DLD1 (cell line): ENCODE data around the gene MOV10.
"Not testable (repeated sequence)": the region's sequence is repeated elsewhere in the genome, so short reads cannot be mapped to it uniquely, and the experiment has no call there.

Experiments
- in situ Hi-C: cut with HindIII; loops from 2 replicates; pipeline ENCODE4 v1.10.0; 2017; ENCODE audit warnings: low sequenced_read_pairs

The MOV10 gene

DNA sequence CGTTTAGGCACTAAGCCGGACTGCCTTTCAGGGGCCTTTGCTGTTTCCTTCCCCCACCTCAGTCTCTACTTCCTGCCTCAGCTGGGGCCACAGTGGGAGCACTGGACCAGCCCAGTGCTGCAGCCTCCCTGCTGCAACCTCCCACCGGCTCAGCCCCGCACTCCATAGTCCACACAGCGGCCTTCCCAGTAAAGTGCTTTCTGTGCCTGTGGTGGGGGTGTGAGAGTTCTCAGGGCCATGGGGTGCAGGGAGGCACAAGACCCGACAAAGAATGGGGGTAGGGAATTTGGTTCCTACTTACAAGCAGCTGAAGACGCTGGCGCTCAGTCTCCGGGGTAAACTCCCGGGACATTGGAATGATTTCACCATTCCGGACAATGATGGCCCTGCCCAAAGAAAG, 37.2 kb downstream of the MOV10 start:
- in situ Hi-C loops: loop anchor here (10.0 kb wide), 1 partner anchor 163 kb away; no protein-coding TSS in a partner anchor

DNA sequence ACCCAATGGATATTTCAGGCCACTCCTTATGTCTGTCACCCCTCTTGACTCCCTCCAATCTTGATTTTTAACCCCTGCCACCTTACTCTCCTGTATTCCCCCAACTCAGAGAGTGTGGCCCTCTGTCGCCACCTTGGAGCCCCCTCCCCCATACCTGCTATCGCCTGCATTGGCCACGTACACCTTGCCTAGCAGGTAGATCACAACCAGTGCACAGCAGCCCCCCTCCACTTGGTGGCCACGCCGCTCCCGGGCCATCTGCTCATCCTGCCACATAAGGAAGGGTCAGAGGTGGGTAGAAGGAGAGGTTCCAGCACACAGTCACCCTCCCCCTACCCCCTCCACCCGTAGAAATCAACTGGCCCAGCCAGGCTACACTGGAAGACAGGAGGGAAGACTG, 37.7 kb downstream of the MOV10 start:
- in situ Hi-C loops: loop anchor here (10.0 kb wide), 1 partner anchor 163 kb away; no protein-coding TSS in a partner anchor

DNA sequence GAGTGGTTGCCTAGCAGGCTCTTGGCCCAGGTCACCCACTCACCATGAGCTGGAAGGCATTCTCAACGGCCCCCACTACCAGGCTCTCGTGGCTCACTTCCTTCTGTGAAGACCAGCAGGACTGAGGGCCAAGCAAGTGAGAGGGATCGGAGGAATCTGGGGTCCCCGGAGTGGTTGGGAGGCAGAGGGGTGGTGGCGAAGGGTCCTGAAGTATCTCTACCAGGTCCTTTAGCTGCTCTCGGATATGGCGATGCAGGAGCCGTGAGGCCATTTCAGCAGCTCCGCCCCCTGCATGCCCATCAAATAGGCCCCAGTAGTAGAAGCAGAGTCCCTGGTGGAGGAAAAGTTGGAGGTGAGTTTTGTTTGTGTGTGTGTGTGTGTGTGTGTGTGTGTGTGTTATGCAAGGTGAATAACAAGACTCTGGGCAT, 38.3 kb downstream of the MOV10 start:
- in situ Hi-C loops: loop anchor here (10.0 kb wide), 1 partner anchor 162 kb away; no protein-coding TSS in a partner anchor

DNA sequence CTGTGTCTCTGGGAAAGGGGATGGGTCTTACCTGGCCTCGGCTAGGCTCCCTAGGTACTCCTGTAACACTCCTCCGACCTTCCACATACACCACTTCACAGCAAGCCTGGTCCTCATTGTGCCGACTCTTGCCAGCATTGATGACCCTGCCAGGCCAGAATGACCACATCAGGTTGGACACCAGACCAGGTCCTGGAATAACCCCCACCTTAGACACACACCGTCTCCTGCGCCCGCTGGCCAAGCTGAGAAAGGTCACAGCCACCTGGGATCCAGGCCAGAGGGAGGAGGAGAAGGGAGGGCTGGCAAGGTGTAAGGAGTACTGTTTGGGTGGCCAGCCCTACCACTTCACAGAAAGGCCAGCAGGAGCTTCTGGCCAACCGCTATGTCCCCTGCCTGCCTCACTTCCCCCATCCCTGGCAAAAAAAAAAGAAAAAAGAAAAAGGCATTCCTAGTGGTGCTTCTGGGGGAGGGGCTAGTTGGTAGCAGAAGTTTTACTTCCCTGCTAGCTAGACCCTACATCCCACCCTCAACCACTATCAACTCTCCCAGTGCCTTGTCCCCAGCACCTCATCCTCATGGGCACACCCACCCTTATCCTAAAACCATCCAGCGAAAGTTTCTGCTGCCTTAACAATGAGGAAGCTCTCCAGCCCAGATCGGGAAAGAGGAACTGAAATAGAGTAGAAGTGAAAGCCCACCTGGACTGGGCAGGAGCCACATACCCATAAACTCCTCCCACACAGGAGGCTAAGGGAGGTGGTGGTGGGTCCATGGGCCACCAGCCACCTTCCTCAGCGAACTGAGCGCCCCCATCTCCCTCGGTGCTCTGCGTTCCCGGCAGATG, 39.2 kb downstream of the MOV10 start:
- in situ Hi-C loops: loop anchor here (10.0 kb wide), 1 partner anchor 161 kb away; no protein-coding TSS in a partner anchor

DNA sequence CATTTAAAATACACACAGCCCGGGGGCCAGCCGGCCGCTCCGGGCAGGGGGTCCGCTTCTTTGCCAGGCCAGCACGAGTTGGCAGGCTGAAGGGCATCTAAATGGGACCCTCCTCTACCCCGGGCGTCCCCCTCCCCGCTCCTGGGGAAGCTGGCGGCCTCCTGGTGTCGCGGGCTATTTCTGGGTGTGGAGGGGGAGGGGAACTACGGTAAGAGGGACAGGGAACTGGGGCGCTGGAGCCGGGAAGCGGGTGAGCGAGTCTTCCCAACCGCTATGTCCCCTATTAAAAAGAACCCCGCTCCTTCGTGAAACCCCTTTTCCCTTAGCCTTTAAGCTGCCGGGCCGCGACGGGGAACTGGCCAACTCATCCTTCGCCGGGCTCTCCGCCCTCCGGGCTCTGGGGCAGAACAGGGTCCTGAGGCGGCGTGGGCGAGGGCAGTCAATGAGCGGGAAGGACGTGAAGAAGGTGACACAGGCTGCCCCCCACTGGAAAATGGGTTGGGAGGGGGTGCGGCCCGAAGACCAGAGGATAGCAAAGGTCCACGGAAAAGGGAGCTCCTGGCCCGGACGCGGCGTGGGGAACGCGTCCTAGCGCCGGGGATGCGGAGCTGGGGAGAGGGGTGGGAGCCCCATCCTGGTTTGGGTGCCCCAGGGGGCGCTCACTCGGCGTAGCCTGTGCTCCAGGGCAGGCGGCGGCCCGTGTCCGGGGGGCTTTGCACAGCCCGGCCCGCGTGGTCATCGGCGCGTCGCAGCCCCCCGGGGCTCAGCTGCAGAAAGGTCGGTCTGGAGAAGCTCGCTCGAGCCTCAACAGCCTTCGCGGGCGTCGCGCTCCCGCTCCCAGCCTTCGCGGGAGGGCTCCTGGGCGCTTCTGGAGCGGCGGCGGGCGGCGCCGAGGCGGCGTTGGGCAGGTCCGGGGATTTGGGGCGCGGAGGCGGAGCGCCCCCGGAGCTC, 40.1 kb downstream of the MOV10 start:
- in situ Hi-C loops: loop anchor here (5.0 to 10.0 kb wide), 3 partner anchors 83 to 332 kb away; no protein-coding TSS in a partner anchor

DNA sequence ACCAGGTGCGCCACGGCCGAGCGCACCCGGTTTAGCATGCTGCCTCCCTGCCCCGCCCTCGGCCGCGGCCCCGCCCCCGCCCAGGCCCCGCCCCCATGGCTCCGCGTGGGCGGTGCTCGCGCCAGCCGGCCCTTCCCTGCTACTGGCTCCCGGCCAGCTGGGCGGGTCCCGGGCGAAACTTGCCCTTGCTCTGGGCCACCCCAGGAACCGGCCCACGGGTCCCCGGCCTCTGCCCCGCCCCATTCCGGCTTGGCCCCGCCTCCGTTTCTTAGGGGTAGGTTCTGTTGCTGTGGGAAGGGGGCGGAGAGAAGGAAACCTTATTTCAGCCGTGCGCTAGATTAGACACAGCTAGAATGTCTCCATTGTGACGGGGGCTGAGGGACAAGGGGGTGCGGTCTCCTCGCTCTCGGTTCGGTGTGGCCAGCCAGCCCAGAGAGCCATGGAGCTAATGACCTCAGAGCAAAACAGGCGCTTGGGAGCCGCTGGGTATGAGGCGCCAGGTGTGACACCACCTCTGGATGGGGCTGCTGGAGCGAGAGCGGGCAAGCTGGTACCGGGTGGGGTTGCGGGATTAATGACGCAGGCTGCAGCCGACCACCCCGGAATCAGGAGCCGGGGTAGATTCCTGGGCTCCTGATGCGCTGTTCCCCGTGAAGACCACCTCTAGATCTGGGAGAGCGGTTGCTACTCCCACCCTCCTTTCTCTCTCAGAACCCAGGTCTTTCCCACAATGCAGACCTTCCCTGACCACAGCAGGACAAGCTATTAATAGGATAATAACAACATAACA, 41.0 kb downstream of the MOV10 start, which contains the start of gene PPM1J:
Gene PPM1J, minus strand, starts transcription at position 69 of the 790 bp plus-strand sequence. Its CDS starts 31 bp downstream, at position 38.
- in situ Hi-C loops: loop anchor here (5.0 to 10.0 kb wide), 3 partner anchors 82 to 333 kb away; no protein-coding TSS in a partner anchor

DNA sequence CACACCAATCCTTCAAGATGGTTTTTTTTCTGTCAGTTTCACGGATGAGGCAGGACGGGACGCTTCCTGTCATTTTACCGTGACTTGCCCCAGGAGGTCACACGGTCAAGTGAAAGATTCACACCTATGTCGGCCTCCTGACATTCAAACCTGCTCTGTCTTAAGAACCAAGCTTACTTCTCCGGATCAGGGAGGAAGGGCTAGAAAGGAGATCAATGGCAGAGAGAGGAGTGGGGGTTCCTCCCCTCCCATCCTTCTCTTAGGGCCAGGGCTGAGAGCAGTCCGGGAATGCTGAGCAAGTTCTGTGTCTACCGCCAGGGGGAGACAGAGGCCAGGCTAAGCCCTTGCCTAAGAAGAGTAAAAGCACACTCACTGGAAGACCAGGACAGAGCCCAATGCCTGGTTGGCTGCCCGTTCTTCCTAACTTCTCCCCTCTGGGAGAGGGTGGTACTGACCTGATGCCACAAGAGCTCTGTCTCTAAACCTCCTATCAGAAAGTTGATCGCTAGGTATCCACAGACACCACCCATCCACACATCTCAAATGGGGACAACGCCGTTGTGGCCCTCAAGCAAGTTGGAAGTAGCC, 41.8 kb downstream of the MOV10 start:
- in situ Hi-C loops: loop anchor here (5.0 to 10.0 kb wide), 3 partner anchors 81 to 334 kb away; no protein-coding TSS in a partner anchor

DNA sequence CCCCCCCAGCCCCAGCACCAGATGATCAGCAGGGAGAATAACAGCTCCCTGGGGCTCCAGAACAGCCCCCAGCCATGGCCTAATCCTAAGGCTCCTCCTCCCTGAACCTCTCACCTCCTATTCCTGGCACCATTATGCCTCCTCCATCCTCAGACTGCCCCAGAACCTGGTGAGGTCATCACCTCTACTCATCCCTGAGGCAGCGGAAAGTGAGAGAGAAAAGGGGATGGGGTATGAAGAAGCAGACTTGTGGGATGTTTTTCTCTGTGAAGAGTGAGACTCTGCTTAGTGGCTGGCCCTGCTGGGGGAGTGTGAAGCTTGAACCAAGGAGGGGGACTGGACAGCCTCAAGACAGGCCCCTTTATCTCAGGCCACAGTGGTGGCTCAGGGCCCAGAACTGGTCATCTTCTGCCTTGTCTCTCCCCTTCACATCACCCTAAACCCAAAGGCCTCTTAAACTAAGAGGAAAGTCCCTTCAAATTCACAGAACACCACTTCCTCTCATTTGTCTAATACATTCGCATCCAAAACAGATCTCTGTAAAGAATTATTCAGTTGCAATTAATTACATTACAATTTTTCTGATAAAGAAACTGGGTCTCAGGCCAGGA, 42.9 kb downstream of the MOV10 start:
- in situ Hi-C loops: loop anchor here (5.0 to 10.0 kb wide), 3 partner anchors 80 to 335 kb away; no protein-coding TSS in a partner anchor

DNA sequence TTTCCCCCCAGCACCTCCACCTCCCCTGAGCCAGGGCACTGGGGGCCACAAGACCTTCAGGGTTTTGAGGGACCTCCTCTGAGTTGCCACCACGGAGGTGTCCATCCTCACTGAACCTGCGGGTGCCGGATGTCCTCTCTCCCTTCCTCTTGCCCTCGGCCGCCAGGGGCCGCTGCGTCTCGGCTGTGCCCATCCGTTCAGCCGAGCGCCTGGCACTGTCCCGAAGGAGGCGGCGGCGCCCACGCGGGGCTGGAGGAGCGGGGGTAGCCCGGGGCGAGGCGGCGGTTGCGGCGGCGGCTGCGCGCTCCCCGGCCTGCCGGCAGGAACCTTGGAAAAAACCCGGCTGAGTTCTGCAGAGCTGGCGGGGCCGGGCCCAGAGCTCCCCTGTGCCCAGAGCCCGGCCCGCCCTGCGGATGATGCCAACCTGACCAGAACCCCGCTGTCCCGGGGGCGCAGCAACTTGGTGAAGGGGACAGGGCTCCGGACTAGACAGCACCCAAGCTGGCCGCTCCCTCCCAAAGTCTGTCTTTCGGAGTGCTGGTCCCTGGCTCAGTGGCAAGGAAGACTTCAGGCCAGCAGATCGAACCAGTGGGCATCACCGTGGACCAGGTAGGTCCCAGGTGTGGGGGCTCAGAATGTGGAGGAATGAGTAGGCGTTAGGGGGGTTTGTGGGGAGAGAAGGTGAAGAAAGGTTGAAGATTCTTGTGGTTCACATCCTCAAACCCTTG, 44.4 kb downstream of the MOV10 start:
- in situ Hi-C loops: loop anchor here (5.0 to 10.0 kb wide), 3 partner anchors 78 to 337 kb away; no protein-coding TSS in a partner anchor

DNA sequence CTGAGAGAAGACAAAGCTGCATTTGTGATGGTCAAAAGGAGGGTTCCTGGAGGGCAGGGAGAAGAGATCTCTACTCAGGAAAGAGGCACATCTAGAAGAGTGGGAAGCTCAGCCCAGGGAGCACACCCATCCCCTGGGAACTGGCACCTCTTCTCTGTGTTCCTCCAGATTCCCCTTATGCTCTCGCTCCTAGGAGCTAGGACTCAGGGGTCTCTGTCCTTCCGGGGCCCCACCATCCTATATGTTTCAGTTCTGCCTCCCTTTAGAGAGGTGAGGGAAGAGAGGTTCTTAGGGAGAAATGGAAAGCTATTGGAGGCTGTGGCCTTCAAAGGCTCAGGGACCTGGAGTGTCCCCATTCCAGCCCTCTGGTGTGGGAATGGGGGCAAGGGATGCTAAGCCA, 45.2 kb downstream of the MOV10 start:
- in situ Hi-C loops: loop anchor here (5.0 to 10.0 kb wide), 3 partner anchors 78 to 337 kb away; no protein-coding TSS in a partner anchor

DNA sequence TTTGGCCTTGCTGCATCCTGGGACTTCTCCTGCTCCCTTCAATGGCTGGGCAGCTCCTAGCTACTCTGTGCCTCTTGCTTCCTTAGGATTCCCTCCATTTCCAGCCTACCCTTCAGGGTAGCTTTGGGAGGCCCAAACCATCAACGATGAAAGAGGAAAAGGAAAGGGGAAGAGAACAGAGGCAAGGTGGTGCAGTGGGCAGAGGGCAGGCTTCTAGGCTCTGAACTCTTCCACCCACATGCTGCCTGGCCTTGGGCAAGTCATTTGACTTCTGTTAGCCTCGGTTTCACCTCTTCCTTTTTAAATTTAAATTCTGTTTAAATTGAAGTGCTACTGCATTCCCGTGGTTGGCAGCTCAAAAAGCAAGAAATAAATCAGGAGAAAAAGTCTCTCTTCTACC, 46.3 kb downstream of the MOV10 start:
- in situ Hi-C loops: no loop called here

DNA sequence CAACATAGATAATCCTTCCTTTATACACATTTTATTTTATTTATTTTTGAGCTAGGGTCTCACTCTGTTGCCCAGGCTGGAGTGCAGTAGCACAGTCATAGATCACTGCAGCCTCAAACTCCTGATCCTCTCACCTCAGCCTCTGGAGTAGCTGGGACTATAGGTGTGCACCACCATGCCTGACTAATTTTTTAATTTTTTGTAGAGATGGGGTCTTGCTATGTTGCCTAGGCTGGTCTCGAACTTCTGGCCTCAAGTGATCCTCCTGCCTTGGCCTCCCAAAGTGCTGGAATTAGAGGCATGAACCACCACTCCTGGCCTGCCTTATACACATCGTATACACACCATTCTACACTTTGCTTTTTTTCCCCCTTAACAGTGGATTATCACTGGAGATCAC, 46.8 kb downstream of the MOV10 start:
- in situ Hi-C loops: not testable (repeated sequence)

DNA sequence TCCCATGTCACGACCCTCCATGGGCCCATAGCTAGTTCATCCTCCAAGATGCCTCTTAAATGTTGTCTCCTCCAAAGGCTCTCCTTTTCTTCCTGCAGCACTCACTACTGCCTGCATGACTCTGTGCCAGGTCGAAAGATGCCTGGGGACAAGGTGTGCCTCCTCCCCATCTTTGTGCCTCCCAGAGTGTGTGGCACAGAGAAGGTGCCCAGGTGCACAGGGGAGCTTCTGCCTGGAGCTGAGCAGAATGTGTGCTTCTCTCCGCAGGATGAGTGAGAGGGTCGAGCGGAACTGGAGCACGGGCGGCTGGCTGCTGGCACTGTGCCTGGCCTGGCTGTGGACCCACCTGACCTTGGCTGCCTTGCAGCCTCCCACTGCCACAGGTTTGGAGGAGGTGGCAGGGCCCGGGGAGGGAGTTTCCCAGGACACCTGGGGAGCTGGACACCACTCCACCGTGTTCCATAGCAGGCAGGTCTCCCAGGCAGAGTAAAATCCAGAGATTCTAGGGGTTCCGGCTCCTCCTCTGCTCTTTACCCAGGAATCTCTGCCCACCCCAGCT, 47.6 kb downstream of the MOV10 start:
- in situ Hi-C loops: no loop called here

DNA sequence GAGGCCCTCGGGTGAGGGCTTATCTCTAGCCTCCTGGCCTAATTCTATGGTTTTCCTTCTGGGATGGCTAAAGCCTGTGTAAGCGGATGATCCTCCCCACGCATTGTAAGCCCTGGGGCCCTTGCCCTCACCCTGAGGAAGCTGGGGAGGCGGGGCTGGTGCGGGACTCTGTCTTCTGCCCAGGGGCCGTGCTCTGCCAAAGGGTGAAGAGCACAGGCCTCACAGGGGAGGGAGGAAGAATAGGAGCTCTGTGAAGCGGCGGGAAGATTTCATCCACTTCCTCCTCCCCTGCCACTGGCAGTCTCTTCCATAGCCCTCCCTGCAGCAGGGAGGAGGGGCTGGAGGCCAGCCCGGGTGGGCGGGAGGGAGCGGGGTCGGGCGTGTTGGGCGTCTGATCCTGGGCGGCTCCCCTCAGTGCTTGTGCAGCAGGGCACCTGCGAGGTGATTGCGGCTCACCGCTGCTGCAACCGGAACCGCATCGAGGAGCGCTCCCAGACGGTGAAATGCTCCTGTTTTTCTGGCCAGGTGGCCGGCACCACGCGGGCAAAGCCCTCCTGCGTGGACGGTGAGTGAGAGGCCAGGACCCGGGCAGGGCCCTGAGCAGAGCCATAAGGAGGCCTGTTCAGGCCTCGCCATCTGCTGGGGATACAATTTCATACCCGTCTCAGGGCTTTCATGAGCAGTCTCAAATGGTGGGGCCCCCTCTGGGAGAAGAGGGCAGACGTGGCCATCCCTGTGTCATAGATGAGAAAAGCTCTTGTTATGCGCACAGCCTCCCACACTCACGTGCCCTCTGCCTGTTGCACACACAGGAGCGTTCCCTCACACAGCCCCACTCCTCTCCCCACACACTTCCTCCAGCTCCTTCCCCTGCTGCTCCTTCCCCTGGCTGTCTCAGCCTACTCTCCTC, 48.4 kb downstream of the MOV10 start:
- in situ Hi-C loops: no loop called here

DNA sequence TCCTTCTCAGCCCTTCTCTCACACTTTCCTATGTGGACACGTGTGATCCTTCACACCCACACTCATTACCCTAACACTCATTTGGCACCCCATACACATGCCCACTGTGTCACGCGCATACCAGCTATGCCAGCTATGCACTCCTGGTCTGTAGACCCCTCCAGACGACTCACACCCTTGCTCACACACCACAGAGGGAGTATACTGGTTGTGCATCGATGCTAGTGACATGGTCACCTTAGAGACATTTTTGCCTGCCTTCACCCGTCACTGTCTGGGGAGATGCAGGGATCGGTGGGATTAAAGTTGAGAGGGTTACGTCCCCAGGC, 49.0 kb downstream of the MOV10 start:
- in situ Hi-C loops: no loop called here

DNA sequence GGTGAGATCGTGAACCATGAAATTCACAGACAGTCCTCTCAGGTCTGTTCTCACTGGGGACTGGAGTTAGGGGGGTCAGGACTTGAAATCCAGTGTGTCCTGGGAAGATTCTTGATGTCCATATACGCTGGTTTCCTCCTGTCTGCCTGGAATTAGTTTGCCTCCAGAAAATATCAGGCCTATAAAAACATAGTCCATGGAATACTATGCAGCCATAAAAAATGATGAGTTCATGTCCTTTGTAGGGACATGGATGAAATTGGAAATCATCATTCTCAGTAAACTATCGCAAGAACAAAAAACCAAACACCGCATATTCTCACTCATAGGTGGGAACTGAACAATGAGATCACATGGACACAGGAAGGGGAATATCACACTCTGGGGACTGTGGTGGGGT, 49.8 kb downstream of the MOV10 start:
- in situ Hi-C loops: not testable (repeated sequence)

DNA sequence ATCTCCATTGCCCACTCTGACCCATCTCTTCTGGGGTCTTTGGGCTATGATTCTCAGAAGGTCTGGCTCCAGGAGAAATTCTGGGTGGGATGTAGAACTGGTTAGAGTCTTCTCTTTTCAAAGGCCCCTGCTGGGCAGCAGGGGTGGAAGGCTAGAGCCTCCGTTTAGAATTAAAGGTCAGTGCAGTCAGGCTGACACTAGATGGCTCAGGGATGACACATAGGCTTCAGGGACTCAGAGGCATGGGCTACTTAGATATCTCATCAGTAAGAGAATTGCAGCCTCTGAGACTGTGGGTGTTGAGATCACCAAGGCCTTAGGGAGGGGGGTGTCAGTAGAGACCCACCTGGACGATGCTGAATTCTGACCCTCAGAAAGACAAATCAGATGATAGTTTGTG, 53.3 kb downstream of the MOV10 start:
- in situ Hi-C loops: no loop called here
